Measurements from ENCODE around the gene TRPM2. TPM values are rescaled to one million over a fixed set of nuclear protein-coding genes. Genes with fewer than 3 reads are reported as not detected.
"Not testable (repeated sequence)": the region's sequence is repeated elsewhere in the genome, so short reads cannot be mapped to it uniquely, and the experiment has no call there.

TRPM2 gene
- total RNA-seq, 1 experiment from 2014 or later = not detected

DNA sequence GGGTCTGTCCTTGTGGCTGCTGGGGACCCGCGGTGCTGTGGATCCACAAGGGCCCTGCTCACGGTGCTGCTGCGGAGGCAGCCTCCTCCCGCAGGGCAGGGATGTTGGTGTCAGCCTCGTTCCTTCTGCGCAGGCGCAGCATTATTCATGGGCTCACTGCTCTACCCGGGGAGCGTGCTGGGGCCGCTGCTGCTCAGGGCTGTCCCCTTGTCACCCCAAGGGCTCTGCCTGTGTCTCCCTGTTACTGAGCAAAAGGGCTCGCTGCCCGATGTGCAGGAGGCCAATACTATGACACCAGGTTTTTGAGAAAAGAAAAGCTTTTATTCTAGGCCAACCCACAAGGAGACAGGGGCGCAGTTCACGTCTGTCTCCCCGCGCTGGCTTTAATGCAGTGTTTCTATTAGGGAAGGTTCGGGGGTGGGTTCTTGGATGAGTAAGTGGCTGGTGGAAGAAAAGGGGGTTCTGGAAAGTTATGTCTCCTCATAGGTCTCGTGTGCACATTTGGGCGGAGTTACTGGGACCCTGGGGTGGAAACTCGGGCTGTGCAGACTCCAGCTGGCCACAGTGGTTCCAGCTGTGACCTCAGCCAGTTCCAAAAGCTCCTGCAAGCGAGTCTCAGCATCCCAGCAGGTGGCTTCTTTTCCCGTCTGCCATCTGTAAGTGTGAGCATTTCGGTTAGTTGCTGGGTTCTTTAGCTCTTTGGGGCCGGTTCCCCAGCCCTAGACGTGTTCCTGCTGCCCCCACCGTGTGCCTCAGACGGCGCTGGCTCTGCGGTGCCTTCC is 61.1 kb downstream of the TRPM2 start:
- H3K4me3 Mint-ChIP-seq (ENCODE audit: low read depth, unreplicated experiment) = no peak overlapping the region
- H3K9me3 Mint-ChIP-seq (ENCODE audit: low read depth, unreplicated experiment) = peaks cover 3% of the 10 kb centered on the region
- no peak for TF ChIP-seq CTCF (IDR thresholded peaks at IDR 0.05; ENCODE audit: unreplicated experiment)
- no peak for DNase-seq
- BruUV-seq (replicated peaks) = no TSS peak
- no peak overlapping the region for H3K27ac Mint-ChIP-seq (ENCODE audit: unreplicated experiment)
- peaks cover 15% of the 10 kb centered on the region for H3K27me3 Mint-ChIP-seq (ENCODE audit: unreplicated experiment)
- peaks cover 4% of the 10 kb centered on the region for H3K36me3 Mint-ChIP-seq (ENCODE audit: insufficient read depth, unreplicated experiment)
- intact Hi-C loops (cut with micrococcal nuclease; ENCODE audit: unreplicated experiment) = no loop called here
- H3K4me1 Mint-ChIP-seq (ENCODE audit: low read depth, unreplicated experiment) = no peaks in the 10 kb centered on the region
- CTCF ChIA-PET = no interaction called here

- CTCF ChIA-PET = no interaction called here
- H3K36me3 Mint-ChIP-seq (ENCODE audit: insufficient read depth, unreplicated experiment) = peaks cover 4% of the 10 kb centered on the region
- H3K27me3 Mint-ChIP-seq (ENCODE audit: unreplicated experiment) = peaks cover 15% of the 10 kb centered on the region
- intact Hi-C loops (cut with micrococcal nuclease; ENCODE audit: unreplicated experiment) = no loop called here
- BruUV-seq (replicated peaks) = no TSS peak
- TF ChIP-seq CTCF (IDR thresholded peaks at IDR 0.05; ENCODE audit: unreplicated experiment) = no peak
- no peaks in the 10 kb centered on the region for H3K4me1 Mint-ChIP-seq (ENCODE audit: low read depth, unreplicated experiment)
- H3K27ac Mint-ChIP-seq (ENCODE audit: unreplicated experiment) = no peak overlapping the region
- no peak overlapping the region for H3K4me3 Mint-ChIP-seq (ENCODE audit: low read depth, unreplicated experiment)
- H3K9me3 Mint-ChIP-seq (ENCODE audit: low read depth, unreplicated experiment) = peaks cover 6% of the 10 kb centered on the region
- no peak for DNase-seq
Measured at GRCh38 chr21:44415073-44416025, 61.9 kb downstream of the TRPM2 start.

DNA sequence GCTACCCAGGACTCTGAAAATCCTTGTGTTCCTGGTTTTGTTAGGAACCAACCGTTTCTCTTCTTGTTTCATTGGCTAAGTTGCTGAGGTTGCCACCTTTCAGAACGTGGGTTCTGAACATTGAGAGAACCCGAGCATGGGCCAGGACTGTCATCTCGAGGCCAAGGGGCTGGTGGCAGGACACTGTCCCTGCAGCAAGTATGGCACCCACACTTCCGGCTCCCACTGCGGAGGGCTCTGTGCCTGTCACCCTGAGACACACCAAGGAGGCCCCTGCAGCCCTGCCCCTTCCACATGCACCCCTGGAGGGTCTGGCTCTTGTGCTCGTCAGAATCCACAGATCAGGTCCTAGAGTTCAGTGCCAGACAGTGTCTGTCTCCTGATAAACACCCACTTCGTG is 62.8 kb downstream of the TRPM2 start:
- Mint-ChIP-seq H3K9me3 (ENCODE audit: low read depth, unreplicated experiment) (peaks cover 6% of the 10 kb centered on the region), H3K27ac (ENCODE audit: unreplicated experiment) (no peak overlapping the region), H3K4me1 (ENCODE audit: low read depth, unreplicated experiment) (no peaks in the 10 kb centered on the region), H3K36me3 (ENCODE audit: insufficient read depth, unreplicated experiment) (peaks cover 4% of the 10 kb centered on the region), H3K27me3 (ENCODE audit: unreplicated experiment) (peaks cover 15% of the 10 kb centered on the region), H3K4me3 (ENCODE audit: low read depth, unreplicated experiment) (no peak overlapping the region)
- CTCF ChIA-PET = no interaction called here
- no peak for DNase-seq
- BruUV-seq (replicated peaks) = no TSS peak
- TF ChIP-seq CTCF (IDR thresholded peaks at IDR 0.05; ENCODE audit: unreplicated experiment) = no peak
- intact Hi-C loops (cut with micrococcal nuclease; ENCODE audit: unreplicated experiment) = no loop called here

DNA sequence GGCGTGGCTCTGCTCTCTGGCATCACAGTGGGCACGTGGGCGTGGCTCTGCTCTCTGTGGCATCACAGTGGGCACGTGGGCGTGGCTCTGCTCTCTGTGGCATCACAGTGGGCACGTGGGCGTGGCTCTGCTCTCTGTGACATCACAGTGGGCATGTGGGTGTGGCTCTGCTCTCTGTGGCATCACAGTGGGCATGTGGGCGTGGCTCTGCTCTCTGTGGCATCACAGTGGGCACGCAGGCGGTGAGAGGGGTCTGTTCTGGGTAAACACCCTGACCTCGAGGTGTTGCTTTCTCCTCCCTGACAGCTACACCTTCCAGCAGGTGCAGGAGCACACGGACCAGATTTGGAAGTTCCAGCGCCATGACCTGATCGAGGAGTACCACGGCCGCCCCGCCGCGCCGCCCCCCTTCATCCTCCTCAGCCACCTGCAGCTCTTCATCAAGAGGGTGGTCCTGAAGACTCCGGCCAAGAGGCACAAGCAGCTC is 64.2 kb downstream of the TRPM2 start:
- H3K4me1 Mint-ChIP-seq (ENCODE audit: low read depth, unreplicated experiment); H3K36me3 Mint-ChIP-seq (ENCODE audit: insufficient read depth, unreplicated experiment): not testable (repeated sequence)

More for the DNA sequence above, 64.2 kb downstream of the TRPM2 start:
- H3K4me3 Mint-ChIP-seq (ENCODE audit: low read depth, unreplicated experiment); DNase-seq; H3K9me3 Mint-ChIP-seq (ENCODE audit: low read depth, unreplicated experiment); H3K27ac Mint-ChIP-seq (ENCODE audit: unreplicated experiment); CTCF ChIA-PET; intact Hi-C loops (cut with micrococcal nuclease; ENCODE audit: unreplicated experiment); BruUV-seq (replicated peaks): not testable (repeated sequence)
- H3K27me3 Mint-ChIP-seq (ENCODE audit: unreplicated experiment) = peaks cover 18% of the 10 kb centered on the region
